ENCODE results near the gene STK32B. TPM values are rescaled to one million over a fixed set of nuclear protein-coding genes. Genes with fewer than 3 reads are reported as not detected.

STK32B gene
- total and polyA plus RNA-seq, 2 of the 4 experiments (the other 2 are of a cell fraction) = 5.5 to 6.3 TPM

DNA sequence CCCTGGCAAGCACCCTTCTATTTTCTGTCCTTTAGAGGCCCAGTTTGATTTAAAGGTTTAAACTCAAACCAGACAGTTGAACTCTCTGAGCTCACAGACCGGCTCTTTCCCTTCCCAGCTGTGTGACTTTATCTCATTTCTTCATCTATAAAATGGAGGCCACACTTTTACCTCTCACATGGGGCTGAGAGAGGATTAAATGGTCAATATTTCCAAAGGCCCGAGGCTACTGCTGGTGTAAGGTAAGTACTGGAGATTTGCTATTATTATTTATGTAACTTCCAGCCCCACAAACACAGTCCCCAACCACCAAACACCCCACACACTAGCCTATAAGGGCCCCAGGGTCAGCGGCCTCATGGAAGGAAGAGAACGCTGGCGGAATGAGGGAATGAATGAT, 18.5 kb upstream of the STK32B start:
- DNase-seq (no peak), ATAC-seq (ENCODE audit: low read depth) (no peak)
- ChIA-PET CTCF (no interaction called here), POLR2A (ENCODE audit: unreplicated experiment) (no interaction called here)
- intact Hi-C loops (cut with micrococcal nuclease) = loop anchor here (10.0 kb wide), 1 partner anchor 358 kb away; no protein-coding TSS in a partner anchor
- Histone ChIP-seq H3K36me3 (ENCODE audit: control insufficient read depth, insufficient read depth, low read length) (no peaks in the 10 kb centered on the region), H3K4me3 (ENCODE audit: insufficient read depth, low read depth, low read length) (no peak overlapping the region), H2BK20ac (ENCODE audit: low read depth, low read length) (no peak overlapping the region), H3K4ac (ENCODE audit: low read depth, low read length) (peak overlapping the region; percentile 81; the same call in 1 of the 2 replicates), H3K18ac (ENCODE audit: low read depth, low read length) (peak overlapping the region; percentile 58; the same call in 1 of the 2 replicates), H2BK120ac (ENCODE audit: low read depth, low read length) (peak overlapping the region; percentile 71), H4K5ac (ENCODE audit: low read depth, low read length) (peak overlapping the region; percentile 11; the same call in 1 of the 2 replicates), H3K79me1 (ENCODE audit: low read depth in 1 of 2, low read length in 2 of 2) (no peaks in the 10 kb centered on the region), H3K9me3 (ENCODE audit: control insufficient read depth, insufficient read depth, low read length) (no peaks in the 10 kb centered on the region), H3K27me3 (ENCODE audit: control insufficient read depth, insufficient read depth, low read length) (peaks cover 17% of the 10 kb centered on the region), H2BK5ac (ENCODE audit: low read depth, low read length, poor library complexity, severe bottlenecking) (no peak overlapping the region), H3K56ac (ENCODE audit: extremely low read depth, insufficient read depth, low read length) (no peak overlapping the region), H3K4me2 (ENCODE audit: low read depth, low read length) (no peak overlapping the region), H2AK9ac (replicated peaks; ENCODE audit: low read depth, low read length, poor library complexity) (no peak overlapping the region), H3K23ac (ENCODE audit: low read depth, low read length) (peak overlapping the region; percentile 25), H3K14ac (replicated peaks; ENCODE audit: low read depth, low read length) (0 out of 2 replicates have a peak overlapping the region, but pooled peaks have one; percentile 13), H4K91ac (ENCODE audit: insufficient read depth, low read depth, low read length) (peak overlapping the region; percentile 36; the same call in 1 of the 2 replicates), H3K9ac (ENCODE audit: low read depth, low read length) (no peak overlapping the region), H3K27ac (ENCODE audit: insufficient read depth, low read length) (no peak overlapping the region), H2BK15ac (ENCODE audit: low read depth, low read length) (peak overlapping the region; percentile 18; the same call in 1 of the 3 replicates), H2AFZ (replicated peaks; ENCODE audit: low read length, poor library complexity) (peak overlapping the region; percentile 55), H4K20me1 (ENCODE audit: insufficient read depth, low read length) (no peaks in the 10 kb centered on the region), H3K4me1 (ENCODE audit: control insufficient read depth, insufficient read depth, low read length) (peaks cover 25% of the 10 kb centered on the region), H4K8ac (ENCODE audit: low read depth in 2 of 2, low read length in 2 of 2) (peak overlapping the region; percentile 20 to 62; a peak in 2 of 4 replicates), H2AK5ac (ENCODE audit: low read depth, low read length) (peak overlapping the region; percentile 25), H3K9me1 (ENCODE audit: insufficient read depth, low read length) (peaks cover 13% of the 10 kb centered on the region)
- in situ Hi-C loops (cut with MboI; ENCODE audit: low sequenced_read_pairs) = no loop called here
- BruUV-seq (replicated peaks) = no TSS peak
- TF ChIP-seq MAFK (IDR thresholded peaks at IDR 0.05; ENCODE audit: low read depth, low read length) (no peak), CEBPB (IDR thresholded peaks at IDR 0.05; ENCODE audit: low read depth, low read length) (no peak), BHLHE40 (IDR thresholded peaks at IDR 0.05; ENCODE audit: low read depth, low read length) (no peak), RCOR1 (IDR thresholded peaks at IDR 0.05; ENCODE audit: insufficient replicate concordance, low read length) (no peak), MXI1 (IDR thresholded peaks at IDR 0.05; ENCODE audit: borderline replicate concordance, low read depth, low read length) (no peak), FOS (IDR thresholded peaks at IDR 0.05; ENCODE audit: low read depth, low read length) (no peak), MAZ (IDR thresholded peaks at IDR 0.05; ENCODE audit: borderline replicate concordance, low read depth, low read length) (no peak), POLR2A (IDR thresholded peaks at IDR 0.05; ENCODE audit: low read depth, low read length) (no peak), SMC3 (IDR thresholded peaks at IDR 0.05; ENCODE audit: low read depth, low read length) (no peak), RFX5 (IDR thresholded peaks at IDR 0.05; ENCODE audit: low read depth, low read length) (no peak), CHD1 (IDR thresholded peaks at IDR 0.05; ENCODE audit: low read depth, low read length) (no peak), NFE2L2 (IDR thresholded peaks at IDR 0.05; ENCODE audit: low read depth, low read length) (no peak), RAD21 (IDR thresholded peaks at IDR 0.05; ENCODE audit: low read length) (no peak)
- TF ChIP-seq, protein P1, sequence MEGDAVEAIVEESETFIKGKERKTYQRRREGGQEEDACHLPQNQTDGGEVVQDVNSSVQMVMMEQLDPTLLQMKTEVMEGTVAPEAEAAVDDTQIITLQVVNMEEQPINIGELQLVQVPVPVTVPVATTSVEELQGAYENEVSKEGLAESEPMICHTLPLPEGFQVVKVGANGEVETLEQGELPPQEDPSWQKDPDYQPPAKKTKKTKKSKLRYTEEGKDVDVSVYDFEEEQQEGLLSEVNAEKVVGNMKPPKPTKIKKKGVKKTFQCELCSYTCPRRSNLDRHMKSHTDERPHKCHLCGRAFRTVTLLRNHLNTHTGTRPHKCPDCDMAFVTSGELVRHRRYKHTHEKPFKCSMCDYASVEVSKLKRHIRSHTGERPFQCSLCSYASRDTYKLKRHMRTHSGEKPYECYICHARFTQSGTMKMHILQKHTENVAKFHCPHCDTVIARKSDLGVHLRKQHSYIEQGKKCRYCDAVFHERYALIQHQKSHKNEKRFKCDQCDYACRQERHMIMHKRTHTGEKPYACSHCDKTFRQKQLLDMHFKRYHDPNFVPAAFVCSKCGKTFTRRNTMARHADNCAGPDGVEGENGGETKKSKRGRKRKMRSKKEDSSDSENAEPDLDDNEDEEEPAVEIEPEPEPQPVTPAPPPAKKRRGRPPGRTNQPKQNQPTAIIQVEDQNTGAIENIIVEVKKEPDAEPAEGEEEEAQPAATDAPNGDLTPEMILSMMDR (conservative IDR thresholded peaks at IDR 0.05; ENCODE audit: low read depth, low read length) = no peak
- TF ChIP-seq, protein P2, sequence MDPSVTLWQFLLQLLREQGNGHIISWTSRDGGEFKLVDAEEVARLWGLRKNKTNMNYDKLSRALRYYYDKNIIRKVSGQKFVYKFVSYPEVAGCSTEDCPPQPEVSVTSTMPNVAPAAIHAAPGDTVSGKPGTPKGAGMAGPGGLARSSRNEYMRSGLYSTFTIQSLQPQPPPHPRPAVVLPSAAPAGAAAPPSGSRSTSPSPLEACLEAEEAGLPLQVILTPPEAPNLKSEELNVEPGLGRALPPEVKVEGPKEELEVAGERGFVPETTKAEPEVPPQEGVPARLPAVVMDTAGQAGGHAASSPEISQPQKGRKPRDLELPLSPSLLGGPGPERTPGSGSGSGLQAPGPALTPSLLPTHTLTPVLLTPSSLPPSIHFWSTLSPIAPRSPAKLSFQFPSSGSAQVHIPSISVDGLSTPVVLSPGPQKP (IDR thresholded peaks at IDR 0.05; ENCODE audit: borderline replicate concordance, low read depth, low read length) = no peak
- TF ChIP-seq, protein P3, sequence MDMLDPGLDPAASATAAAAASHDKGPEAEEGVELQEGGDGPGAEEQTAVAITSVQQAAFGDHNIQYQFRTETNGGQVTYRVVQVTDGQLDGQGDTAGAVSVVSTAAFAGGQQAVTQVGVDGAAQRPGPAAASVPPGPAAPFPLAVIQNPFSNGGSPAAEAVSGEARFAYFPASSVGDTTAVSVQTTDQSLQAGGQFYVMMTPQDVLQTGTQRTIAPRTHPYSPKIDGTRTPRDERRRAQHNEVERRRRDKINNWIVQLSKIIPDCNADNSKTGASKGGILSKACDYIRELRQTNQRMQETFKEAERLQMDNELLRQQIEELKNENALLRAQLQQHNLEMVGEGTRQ (IDR thresholded peaks at IDR 0.05; ENCODE audit: low read depth, low read length) = no peak
- dilution Hi-C loops (cut with HindIII; ENCODE audit: low sequenced_read_pairs, unreplicated experiment) = no loop called here
- WGBS, 2 experiments (ENCODE audit: extremely low coverage in 2 of 2, insufficient read length in 1 of 2) = no CpG with 5 or more reads among the region's 5 CpGs
